HepG2 (cell line): ENCODE results near the gene DDX24.

Source experiments
- ARNT ChIP-seq: fragments of 450-650 bp; IDR thresholded peaks from 2 replicates; pipeline ENCODE4 v1.6.1; 2017
- CBX5 ChIP-seq: sonication (generic); formaldehyde crosslinking; IDR thresholded peaks from 2 replicates; pipeline ENCODE4 v1.4.0; 2020; ENCODE audit warnings: missing genetic modification reagents, borderline replicate concordance
- MAZ ChIP-seq, 2 experiments: sonication (generic) in 1 of 2; formaldehyde crosslinking in 1 of 2; IDR thresholded peaks; 2 replicates each; pipeline versions ENCODE4 v1.5.0 to v1.6.1; 2012 to 2020; ENCODE audit warnings: low read depth in 2 of 2, mild to moderate bottlenecking in 2 of 2, borderline replicate concordance in 1 of 2, improper control_type of control experiment in 1 of 2, low read length in 1 of 2, missing genetic modification reagents in 1 of 2, moderate library complexity in 1 of 2
- NR1H2 ChIP-seq: sonication (generic); formaldehyde crosslinking; IDR thresholded peaks from 2 replicates; pipeline ENCODE4 v1.8.1; 2022; ENCODE audit warnings: low read depth, missing genetic modification reagents, borderline replicate concordance
- POLR2A ChIP-seq, 2 experiments: IDR thresholded peaks; 2 replicates each; pipeline ENCODE4 v1.6.1; 2011; ENCODE audit warnings: low read depth in 2 of 2, low read length in 2 of 2, mild to moderate bottlenecking in 1 of 2, moderate library complexity in 1 of 2; ENCODE audit not compliant: insufficient read depth in 1 of 2
- SIN3B ChIP-seq: fragments of 150-350 bp; IDR thresholded peaks from 2 replicates; pipeline ENCODE4 v1.6.1; 2014; ENCODE audit warnings: low read length
- SP1 ChIP-seq, 2 experiments: fragments of 450-650 bp in 1 of 2; sonication (generic) in 1 of 2; formaldehyde crosslinking in 1 of 2; IDR thresholded peaks; 2 replicates each; pipeline versions ENCODE4 v1.4.0 to v1.6.1; 2016 to 2020; ENCODE audit warnings: missing genetic modification reagents in 1 of 2
- ZNF263 ChIP-seq: sonication (generic); formaldehyde crosslinking; IDR thresholded peaks from 2 replicates; pipeline ENCODE4 v1.4.0; 2020; ENCODE audit warnings: missing genetic modification reagents
- ZNF274 ChIP-seq: sonication (generic); formaldehyde crosslinking; IDR thresholded peaks from 2 replicates; pipeline ENCODE4 v1.5.1; 2020; ENCODE audit warnings: mild to moderate bottlenecking, missing genetic modification reagents
- ZNF282 ChIP-seq: fragments of 450-650 bp; IDR thresholded peaks from 2 replicates; pipeline ENCODE4 v1.6.1; 2018; ENCODE audit not compliant: partially characterized antibody
- ZNF773 ChIP-seq: sonication (generic); formaldehyde crosslinking; IDR thresholded peaks from 2 replicates; pipeline ENCODE4 v1.4.0; 2020; ENCODE audit warnings: missing genetic modification reagents, borderline replicate concordance
- TF ChIP-seq, protein P1 (sequence below): sonication (generic); formaldehyde crosslinking; IDR thresholded peaks from 2 replicates; pipeline ENCODE4 v1.5.0; 2020; ENCODE audit warnings: mild to moderate bottlenecking, missing genetic modification reagents, moderate library complexity
- TF ChIP-seq, protein P2 (sequence below): sonication (generic); formaldehyde crosslinking; IDR thresholded peaks from 2 replicates; pipeline ENCODE4 v1.4.0; 2020; ENCODE audit warnings: missing genetic modification reagents

DNA sequence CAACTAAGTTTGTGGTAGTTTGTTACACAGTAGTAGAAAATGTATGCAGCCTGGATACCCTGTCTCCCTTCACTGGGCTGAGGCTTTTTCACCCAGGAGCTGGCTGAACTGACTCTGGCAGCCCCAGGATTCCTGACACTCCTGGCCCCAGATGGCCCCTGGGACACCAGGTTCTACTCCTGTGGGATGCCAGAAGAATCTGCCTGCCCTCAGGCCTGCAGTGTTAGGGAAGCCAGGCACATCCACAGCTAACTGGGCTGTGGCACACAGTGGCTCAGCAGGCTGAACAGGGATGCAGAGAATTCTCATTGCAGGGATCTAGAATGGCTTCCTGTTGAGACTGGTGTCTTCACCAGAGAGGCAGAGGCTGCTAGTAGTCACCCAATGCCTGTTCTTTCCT, 38.1 kb upstream of the DDX24 start:
- TF ChIP-seq MAZ (IDR thresholded peaks at IDR 0.05; ENCODE audit: borderline replicate concordance, low read depth, low read length): no peak
- TF ChIP-seq MAZ (CRISPR knock-in tag; IDR thresholded peaks at IDR 0.05; ENCODE audit: low read depth): no peak
- TF ChIP-seq ZNF274 (CRISPR knock-in tag): no peak
- no peak for TF ChIP-seq CBX5 (CRISPR knock-in tag)
- TF ChIP-seq ZNF263: no peak
- TF ChIP-seq, protein P1, sequence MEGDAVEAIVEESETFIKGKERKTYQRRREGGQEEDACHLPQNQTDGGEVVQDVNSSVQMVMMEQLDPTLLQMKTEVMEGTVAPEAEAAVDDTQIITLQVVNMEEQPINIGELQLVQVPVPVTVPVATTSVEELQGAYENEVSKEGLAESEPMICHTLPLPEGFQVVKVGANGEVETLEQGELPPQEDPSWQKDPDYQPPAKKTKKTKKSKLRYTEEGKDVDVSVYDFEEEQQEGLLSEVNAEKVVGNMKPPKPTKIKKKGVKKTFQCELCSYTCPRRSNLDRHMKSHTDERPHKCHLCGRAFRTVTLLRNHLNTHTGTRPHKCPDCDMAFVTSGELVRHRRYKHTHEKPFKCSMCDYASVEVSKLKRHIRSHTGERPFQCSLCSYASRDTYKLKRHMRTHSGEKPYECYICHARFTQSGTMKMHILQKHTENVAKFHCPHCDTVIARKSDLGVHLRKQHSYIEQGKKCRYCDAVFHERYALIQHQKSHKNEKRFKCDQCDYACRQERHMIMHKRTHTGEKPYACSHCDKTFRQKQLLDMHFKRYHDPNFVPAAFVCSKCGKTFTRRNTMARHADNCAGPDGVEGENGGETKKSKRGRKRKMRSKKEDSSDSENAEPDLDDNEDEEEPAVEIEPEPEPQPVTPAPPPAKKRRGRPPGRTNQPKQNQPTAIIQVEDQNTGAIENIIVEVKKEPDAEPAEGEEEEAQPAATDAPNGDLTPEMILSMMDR (CRISPR knock-in tag): no peak
- TF ChIP-seq ZNF282: no peak
- no peak for TF ChIP-seq SP1 (IDR thresholded peaks at IDR 0.05)
- no peak for TF ChIP-seq SP1 (CRISPR knock-in tag; IDR thresholded peaks at IDR 0.05)
- TF ChIP-seq NR1H2: no peak
- TF ChIP-seq, protein P2, sequence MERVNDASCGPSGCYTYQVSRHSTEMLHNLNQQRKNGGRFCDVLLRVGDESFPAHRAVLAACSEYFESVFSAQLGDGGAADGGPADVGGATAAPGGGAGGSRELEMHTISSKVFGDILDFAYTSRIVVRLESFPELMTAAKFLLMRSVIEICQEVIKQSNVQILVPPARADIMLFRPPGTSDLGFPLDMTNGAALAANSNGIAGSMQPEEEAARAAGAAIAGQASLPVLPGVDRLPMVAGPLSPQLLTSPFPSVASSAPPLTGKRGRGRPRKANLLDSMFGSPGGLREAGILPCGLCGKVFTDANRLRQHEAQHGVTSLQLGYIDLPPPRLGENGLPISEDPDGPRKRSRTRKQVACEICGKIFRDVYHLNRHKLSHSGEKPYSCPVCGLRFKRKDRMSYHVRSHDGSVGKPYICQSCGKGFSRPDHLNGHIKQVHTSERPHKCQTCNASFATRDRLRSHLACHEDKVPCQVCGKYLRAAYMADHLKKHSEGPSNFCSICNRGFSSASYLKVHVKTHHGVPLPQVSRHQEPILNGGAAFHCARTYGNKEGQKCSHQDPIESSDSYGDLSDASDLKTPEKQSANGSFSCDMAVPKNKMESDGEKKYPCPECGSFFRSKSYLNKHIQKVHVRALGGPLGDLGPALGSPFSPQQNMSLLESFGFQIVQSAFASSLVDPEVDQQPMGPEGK (CRISPR knock-in tag): no peak
- no peak for TF ChIP-seq SIN3B
- TF ChIP-seq POLR2A (IDR thresholded peaks at IDR 0.05; ENCODE audit: insufficient read depth in 1 of 2, low read depth in 2 of 2, low read length in 2 of 2): no peak
- no peak for TF ChIP-seq ARNT
- no peak for TF ChIP-seq ZNF773 (CRISPR knock-in tag)
